Measurements from ENCODE around the gene LRRC72.

The LRRC72 gene

GRCh38 chr7:16564023-16564380, 37.4 kb downstream of the LRRC72 start:
- no peak for TF ChIP-seq CTCF (IDR thresholded peaks at IDR 0.05; ENCODE audit: low read depth, low read length, missing control alignments)

GRCh38 chr7:16564909-16565426, 38.3 kb downstream of the LRRC72 start:
- no peak overlapping the region for H3K4me3 ChIP-seq (replicated peaks; ENCODE audit: low read depth, low read length)
- peak; percentile 57 for TF ChIP-seq CTCF (IDR thresholded peaks at IDR 0.05; ENCODE audit: low read depth, low read length, missing control alignments)
- DNase-seq (ENCODE audit: extremely low read depth, low read depth) = peak; percentile 25

More at GRCh38 chr7:16564023-16564380, 37.4 kb downstream of the LRRC72 start:
- no peak for DNase-seq (ENCODE audit: extremely low read depth, low read depth)
- no peak overlapping the region for H3K4me3 ChIP-seq (replicated peaks; ENCODE audit: low read depth, low read length)

- no peak overlapping the region for H3K4me3 ChIP-seq (replicated peaks; ENCODE audit: low read depth, low read length)
- no peak for DNase-seq (ENCODE audit: extremely low read depth, low read depth)
- TF ChIP-seq CTCF (IDR thresholded peaks at IDR 0.05; ENCODE audit: low read depth, low read length, missing control alignments) = no peak
These were observed 45.3 kb downstream of the LRRC72 start for GRCh38 chr7:16571941-16572340.

GRCh38 chr7:16579216-16579615, 52.6 kb downstream of the LRRC72 start:
- H3K4me3 ChIP-seq (replicated peaks; ENCODE audit: low read depth, low read length) = no peak overlapping the region
- DNase-seq (ENCODE audit: extremely low read depth, low read depth) = no peak
- no peak for TF ChIP-seq CTCF (IDR thresholded peaks at IDR 0.05; ENCODE audit: low read depth, low read length, missing control alignments)

- H3K4me3 ChIP-seq (replicated peaks; ENCODE audit: low read depth, low read length) = no peak overlapping the region
- TF ChIP-seq CTCF (IDR thresholded peaks at IDR 0.05; ENCODE audit: low read depth, low read length, missing control alignments) = no peak
- no peak for DNase-seq (ENCODE audit: extremely low read depth, low read depth)
These were observed 54.7 kb downstream of the LRRC72 start for GRCh38 chr7:16581286-16581685.

GRCh38 chr7:16583834-16584233, 57.2 kb downstream of the LRRC72 start:
- TF ChIP-seq CTCF (IDR thresholded peaks at IDR 0.05; ENCODE audit: low read depth, low read length, missing control alignments) = no peak
- H3K4me3 ChIP-seq (replicated peaks; ENCODE audit: low read depth, low read length) = no peak overlapping the region
- DNase-seq (ENCODE audit: extremely low read depth, low read depth) = no peak

- DNase-seq (ENCODE audit: extremely low read depth, low read depth) = no peak
- TF ChIP-seq CTCF (IDR thresholded peaks at IDR 0.05; ENCODE audit: low read depth, low read length, missing control alignments) = no peak
- no peak overlapping the region for H3K4me3 ChIP-seq (replicated peaks; ENCODE audit: low read depth, low read length)
These were observed 58.9 kb downstream of the LRRC72 start for GRCh38 chr7:16585540-16585939.
